K562 (cell line): ENCODE results near the gene CCT4. TPM values are rescaled to one million over a fixed set of nuclear protein-coding genes. Genes with fewer than 3 reads are reported as not detected.

Experiments
- CXXC5 ChIP-seq: fragments of 250-450 bp; sonication (Bioruptor Pico); IDR thresholded peaks from 2 replicates; pipeline ENCODE4 v1.8.0; 2022; ENCODE audit warnings: inconsistent platforms, mild to moderate bottlenecking, moderate library complexity
- DPF2 ChIP-seq: fragments of 450-650 bp; IDR thresholded peaks from 2 replicates; pipeline ENCODE4 v1.6.1; 2016
- ESRRA ChIP-seq: fragments of 450-650 bp; IDR thresholded peaks from 2 replicates; pipeline ENCODE4 v1.6.1; 2014; ENCODE audit warnings: low read depth, mild to moderate bottlenecking, moderate library complexity, borderline replicate concordance
- ESRRB ChIP-seq: fragments of 250-450 bp; sonication (Bioruptor Pico); IDR thresholded peaks from 2 replicates; pipeline ENCODE4 v1.5.0; 2020; ENCODE audit warnings: mild to moderate bottlenecking, moderate library complexity, borderline replicate concordance
- HDAC2 ChIP-seq: fragments of 450-650 bp; IDR thresholded peaks from 2 replicates; pipeline ENCODE4 v1.6.1; 2016; ENCODE audit warnings: mild to moderate bottlenecking
- HDAC6 ChIP-seq: IDR thresholded peaks from 2 replicates; pipeline ENCODE4 v1.6.1; 2012; ENCODE audit warnings: low read depth, mild to moderate bottlenecking, control low read depth, inconsistent platforms, low read length, moderate library complexity
- IFI16 ChIP-seq: fragments of 250-450 bp; sonication (Bioruptor Pico); IDR thresholded peaks from 2 replicates; pipeline ENCODE4 v2.1.2; 2022; ENCODE audit warnings: mild to moderate bottlenecking, inconsistent platforms
- KDM5B ChIP-seq: fragments of 200-600 bp; sonication (generic); IDR thresholded peaks from 2 replicates; pipeline ENCODE4 v1.6.1; 2012; ENCODE audit warnings: low read depth, mild to moderate bottlenecking, moderate library complexity, low read length, control low read depth, inconsistent platforms; ENCODE audit not compliant: insufficient replicate concordance
- L3MBTL2 ChIP-seq: fragments of 450-650 bp; IDR thresholded peaks from 2 replicates; pipeline ENCODE4 v1.6.1; 2016; ENCODE audit warnings: mild to moderate bottlenecking, moderate library complexity
- MAX ChIP-seq: sonication (generic); formaldehyde crosslinking; IDR thresholded peaks from 2 replicates; pipeline ENCODE4 v1.9.0; 2022; ENCODE audit warnings: mild to moderate bottlenecking, missing genetic modification reagents
- MAZ ChIP-seq, 2 experiments: fragments of 450-650 bp in 1 of 2; sonication (generic) in 1 of 2; formaldehyde crosslinking; IDR thresholded peaks in 1 of 2; conservative IDR thresholded peaks in 1 of 2; 2 replicates each; pipeline versions ENCODE4 v1.4.0 to v1.5.0; 2020; ENCODE audit warnings: mild to moderate bottlenecking in 1 of 2, missing genetic modification reagents in 1 of 2
- MLX ChIP-seq, 2 experiments: fragments of 450-650 bp in 1 of 2; sonication (generic) in 1 of 2; formaldehyde crosslinking; conservative IDR thresholded peaks; 2 replicates each; pipeline versions ENCODE4 v1.4.0 to v1.8.1; 2020 to 2022; ENCODE audit warnings: mild to moderate bottlenecking in 1 of 2, missing genetic modification reagents in 1 of 2
- POLR2G ChIP-seq: fragments of 200-400 bp; formaldehyde crosslinking; IDR thresholded peaks from 2 replicates; pipeline ENCODE4 v1.6.1; 2017; ENCODE audit warnings: low read depth, mild to moderate bottlenecking, antibody characterized with exemption, low read length, moderate library complexity
- RB1 ChIP-seq: fragments of 450-650 bp; IDR thresholded peaks from 2 replicates; pipeline ENCODE4 v1.6.1; 2017; ENCODE audit warnings: low read depth, mild to moderate bottlenecking
- RBBP5 ChIP-seq: fragments of 200-600 bp; sonication (generic); IDR thresholded peaks from 2 replicates; pipeline ENCODE4 v1.6.1; 2012; ENCODE audit warnings: borderline replicate concordance, mild to moderate bottlenecking, low read length, control low read depth, inconsistent platforms; ENCODE audit not compliant: insufficient read depth, poor library complexity, severe bottlenecking
- RBM25 ChIP-seq: fragments of 200-400 bp; formaldehyde crosslinking; IDR thresholded peaks from 2 replicates; pipeline ENCODE4 v1.6.1; 2018; ENCODE audit warnings: low read length, low read depth, moderate library complexity; ENCODE audit not compliant: severe bottlenecking
- SMARCA4 ChIP-seq: fragments of 450-650 bp; IDR thresholded peaks from 2 replicates; pipeline ENCODE4 v1.6.1; 2016
- SNAPC5 ChIP-seq: fragments of 250-450 bp; sonication (Bioruptor Pico); IDR thresholded peaks from 2 replicates; pipeline ENCODE4 v1.8.0; 2021; ENCODE audit warnings: moderate library complexity, mild to moderate bottlenecking, inconsistent platforms
- TARDBP ChIP-seq: fragments of 450-650 bp; IDR thresholded peaks from 2 replicates; pipeline ENCODE4 v1.6.1; 2016
- TCF7 ChIP-seq: sonication (generic); IDR thresholded peaks from 2 replicates; pipeline ENCODE4 v1.6.1; 2016; ENCODE audit warnings: antibody characterized with exemption, borderline replicate concordance
- THAP12 ChIP-seq: fragments of 250-450 bp; sonication (Bioruptor Pico); IDR thresholded peaks from 2 replicates; pipeline ENCODE4 v1.9.0; 2021; ENCODE audit warnings: mild to moderate bottlenecking, inconsistent platforms
- ZBTB2 ChIP-seq: fragments of 450-650 bp; IDR thresholded peaks from 2 replicates; pipeline ENCODE4 v1.6.1; 2016; ENCODE audit warnings: antibody characterized with exemption
- ZNF197 ChIP-seq: fragments of 200-800 bp; sonication (Bioruptor generic); IDR thresholded peaks from 2 replicates; pipeline ENCODE4 v1.6.1; 2016; ENCODE audit warnings: low read depth, missing genetic modification characterization, missing compliant biosample characterization
- ZNF212 ChIP-seq: fragments of 450-650 bp; formaldehyde crosslinking; IDR thresholded peaks from 2 replicates; pipeline ENCODE4 v1.4.0; 2020; ENCODE audit warnings: mild to moderate bottlenecking
- ZNF311 ChIP-seq: fragments of 250-450 bp; sonication (Bioruptor Pico); IDR thresholded peaks from 2 replicates; pipeline ENCODE4 v1.4.0; 2020; ENCODE audit warnings: mild to moderate bottlenecking, moderate library complexity
- polyA plus RNA-seq, 8 experiments: library from polyadenylated mRNA; depleted of rRNA in 4 of 8; stranded (reverse) in 5 of 8; unstranded in 3 of 8; fragments of >200 nt; fragmentation: Nextera tagmentation in 2 of 8; fragmentation: Illumina TruSeq in 1 of 8; extraction: Ambion mirVana in 2 of 8; extraction: Trizol in 1 of 8; gene quantifications; 2 replicates each; pipeline versions ENCODE4 v1.2.1 to v1.2.3, GENCODE V29; 2011 to 2014; ENCODE audit warnings: inconsistent platforms in 1 of 8, missing spikeins in 1 of 8
- total RNA-seq, 7 experiments: library from RNA; depleted of rRNA in 6 of 7; stranded (reverse); fragments of >200 nt in 6 of 7; fragmentation: Illumina TruSeq in 2 of 7; extraction: Trizol in 2 of 7; gene quantifications; 2 replicates each; pipeline versions ENCODE4 v1.2.1 to v1.2.3, GENCODE V29; 2011 to 2021; ENCODE audit warnings: low replicate concordance in 1 of 7

Gene CCT4
- total and polyA plus RNA-seq, 9 of the 15 experiments (the other 6 are each of a cell fraction or from before 2014, with no cell fraction given) = 101 to 368 (median 303) TPM

GRCh38 chr2:61853847-61854563 is 34.5 kb downstream of the CCT4 start, which contains the start of gene FAM161A (continued):
- TF ChIP-seq IFI16 (CRISPR knock-in tag) = no peak
- TF ChIP-seq RB1 = peak; percentile 66
- no peak for TF ChIP-seq ZNF212
- no peak for TF ChIP-seq ZNF311 (CRISPR knock-in tag)
- TF ChIP-seq HDAC2 = peak; percentile 59; the same call in 1 of the 2 replicates
- TF ChIP-seq RBBP5 = peak; percentile 25
- TF ChIP-seq SMARCA4 = no peak
- TF ChIP-seq CXXC5 (CRISPR knock-in tag) = peak; percentile 26; the same call in 1 of the 2 replicates
- TF ChIP-seq ZBTB2 = 0 out of 2 replicates have a peak, but pooled peaks have one; percentile 32
- no peak for TF ChIP-seq THAP12 (CRISPR knock-in tag)
- no peak for TF ChIP-seq ESRRA
- TF ChIP-seq POLR2G = no peak
- TF ChIP-seq ESRRB = no peak
- TF ChIP-seq RBM25 = no peak
- TF ChIP-seq HDAC6 = no peak
- TF ChIP-seq KDM5B = peak; percentile 35
- TF ChIP-seq DPF2 = peak; percentile 15; the same call in 1 of the 2 replicates
- no peak for TF ChIP-seq SNAPC5 (CRISPR knock-in tag)
- no peak for TF ChIP-seq MLX (CRISPR knock-in tag; conservative IDR thresholded peaks at IDR 0.05)
- peak; percentile 86 for TF ChIP-seq L3MBTL2
- TF ChIP-seq TCF7 = no peak
- no peak for TF ChIP-seq ZNF197 (CRISPR knock-in tag)
- no peak for TF ChIP-seq MAX (CRISPR knock-in tag)
- peak in 1 of 2 experiments; percentile 15; a peak in 1 of 4 replicates for TF ChIP-seq MAZ (CRISPR knock-in tag; conservative IDR thresholded peaks at IDR 0.05 in 1 of 2, IDR thresholded peaks at IDR 0.05 in 1 of 2)
- peak; percentile 55; the same call in 1 of the 2 replicates for TF ChIP-seq TARDBP
